Measurements from ENCODE around the gene CUL4A. TPM values are rescaled to one million over a fixed set of nuclear protein-coding genes. Genes with fewer than 3 reads are reported as not detected.
"Not testable (repeated sequence)": the region's sequence is repeated elsewhere in the genome, so short reads cannot be mapped to it uniquely, and the experiment has no call there.

Gene CUL4A
- polyA plus RNA-seq, 1 donor from 2014 or later, result 69.9 TPM

DNA sequence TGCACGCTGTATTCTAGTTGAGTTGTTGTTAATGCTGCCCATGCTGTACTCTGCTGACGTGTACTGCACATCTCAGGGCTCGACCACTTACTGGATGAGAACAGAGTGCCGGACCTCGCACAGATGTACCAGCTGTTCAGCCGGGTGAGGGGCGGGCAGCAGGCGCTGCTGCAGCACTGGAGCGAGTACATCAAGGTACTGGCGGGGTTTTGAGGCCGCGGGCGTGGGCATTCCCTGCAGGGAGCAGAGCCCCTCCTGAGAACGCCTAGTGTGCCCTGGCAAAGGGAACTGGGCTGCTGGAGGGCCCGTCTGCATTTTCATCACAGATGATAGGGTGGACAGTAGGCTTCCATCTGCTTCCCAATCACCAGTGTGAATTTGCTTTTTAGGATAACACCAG lies 29.9 kb downstream of the CUL4A start:
- Histone ChIP-seq H3K79me2 (replicated peaks; ENCODE audit: insufficient read depth, low read length) (no peaks in the 10 kb centered on the region), H2AFZ (ENCODE audit: low read depth, low read length) (no peak overlapping the region), H4K20me1 (ENCODE audit: insufficient read depth) (no peaks in the 10 kb centered on the region), H3K4me2 (ENCODE audit: low read length) (no peak overlapping the region), H3K36me3 (ENCODE audit: insufficient read depth, low read length) (peaks cover 9% of the 10 kb centered on the region), H3K9me2 (ENCODE audit: insufficient read depth, low read length) (no peaks in the 10 kb centered on the region), H3K9me3 (ENCODE audit: low read length) (no peaks in the 10 kb centered on the region), H3K27ac (ENCODE audit: low read length) (no peak overlapping the region), H3F3A (ENCODE audit: insufficient read depth, low read length, poor library complexity, severe bottlenecking) (no peaks in the 10 kb centered on the region), H3K27me3 (ENCODE audit: insufficient read depth, low read depth, low read length) (no peaks in the 10 kb centered on the region), H3K4me3 (ENCODE audit: low read length) (no peak overlapping the region), H3K9ac (ENCODE audit: low read length) (no peak overlapping the region)
- TF ChIP-seq RAD21 (conservative IDR thresholded peaks at IDR 0.05) (no peak), TAF1 (IDR thresholded peaks at IDR 0.05; ENCODE audit: low read depth) (no peak), SMC3 (conservative IDR thresholded peaks at IDR 0.05; ENCODE audit: poor library complexity) (no peak), EP300 (conservative IDR thresholded peaks at IDR 0.05; ENCODE audit: poor library complexity, severe bottlenecking) (no peak), POLR2AphosphoS5 (IDR thresholded peaks at IDR 0.05) (no peak), MXI1 (conservative IDR thresholded peaks at IDR 0.05; ENCODE audit: poor library complexity, severe bottlenecking) (no peak), EZH2 (IDR thresholded peaks at IDR 0.05; ENCODE audit: borderline replicate concordance, insufficient read depth, low read length, poor library complexity, severe bottlenecking) (no peak), CTCF (IDR thresholded peaks at IDR 0.05; ENCODE audit: poor library complexity, severe bottlenecking) (no peak)
- TF ChIP-seq, protein P1, sequence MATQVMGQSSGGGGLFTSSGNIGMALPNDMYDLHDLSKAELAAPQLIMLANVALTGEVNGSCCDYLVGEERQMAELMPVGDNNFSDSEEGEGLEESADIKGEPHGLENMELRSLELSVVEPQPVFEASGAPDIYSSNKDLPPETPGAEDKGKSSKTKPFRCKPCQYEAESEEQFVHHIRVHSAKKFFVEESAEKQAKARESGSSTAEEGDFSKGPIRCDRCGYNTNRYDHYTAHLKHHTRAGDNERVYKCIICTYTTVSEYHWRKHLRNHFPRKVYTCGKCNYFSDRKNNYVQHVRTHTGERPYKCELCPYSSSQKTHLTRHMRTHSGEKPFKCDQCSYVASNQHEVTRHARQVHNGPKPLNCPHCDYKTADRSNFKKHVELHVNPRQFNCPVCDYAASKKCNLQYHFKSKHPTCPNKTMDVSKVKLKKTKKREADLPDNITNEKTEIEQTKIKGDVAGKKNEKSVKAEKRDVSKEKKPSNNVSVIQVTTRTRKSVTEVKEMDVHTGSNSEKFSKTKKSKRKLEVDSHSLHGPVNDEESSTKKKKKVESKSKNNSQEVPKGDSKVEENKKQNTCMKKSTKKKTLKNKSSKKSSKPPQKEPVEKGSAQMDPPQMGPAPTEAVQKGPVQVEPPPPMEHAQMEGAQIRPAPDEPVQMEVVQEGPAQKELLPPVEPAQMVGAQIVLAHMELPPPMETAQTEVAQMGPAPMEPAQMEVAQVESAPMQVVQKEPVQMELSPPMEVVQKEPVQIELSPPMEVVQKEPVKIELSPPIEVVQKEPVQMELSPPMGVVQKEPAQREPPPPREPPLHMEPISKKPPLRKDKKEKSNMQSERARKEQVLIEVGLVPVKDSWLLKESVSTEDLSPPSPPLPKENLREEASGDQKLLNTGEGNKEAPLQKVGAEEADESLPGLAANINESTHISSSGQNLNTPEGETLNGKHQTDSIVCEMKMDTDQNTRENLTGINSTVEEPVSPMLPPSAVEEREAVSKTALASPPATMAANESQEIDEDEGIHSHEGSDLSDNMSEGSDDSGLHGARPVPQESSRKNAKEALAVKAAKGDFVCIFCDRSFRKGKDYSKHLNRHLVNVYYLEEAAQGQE (IDR thresholded peaks at IDR 0.05; ENCODE audit: borderline replicate concordance), result no peak

DNA sequence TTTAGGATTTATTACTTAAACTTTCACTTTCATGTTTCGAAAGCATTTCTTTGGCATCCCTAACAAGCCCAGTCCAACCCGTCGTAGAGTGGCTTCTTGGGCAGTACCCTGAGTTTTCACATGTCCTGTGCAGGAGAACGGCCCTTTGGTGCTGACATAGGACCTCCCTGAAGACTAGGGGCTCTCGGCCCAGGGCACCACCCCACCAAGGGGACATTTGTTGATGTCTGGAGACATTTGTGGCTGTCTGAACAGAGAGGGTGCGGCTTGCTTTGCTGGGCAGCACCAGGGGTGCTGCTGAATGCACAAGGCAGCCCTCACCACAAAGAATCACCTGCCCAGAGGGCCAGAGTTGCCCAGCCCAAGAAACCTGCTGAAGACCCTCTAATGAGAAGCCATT lies 30.6 kb downstream of the CUL4A start:
- Histone ChIP-seq H3K4me2 (ENCODE audit: low read length) (no peak overlapping the region), H3K4me3 (ENCODE audit: low read length) (no peak overlapping the region), H3K9me3 (ENCODE audit: low read length) (no peaks in the 10 kb centered on the region), H3F3A (ENCODE audit: insufficient read depth, low read length, poor library complexity, severe bottlenecking) (no peaks in the 10 kb centered on the region), H2AFZ (ENCODE audit: low read depth, low read length) (no peak overlapping the region), H4K20me1 (ENCODE audit: insufficient read depth) (no peaks in the 10 kb centered on the region), H3K9me2 (ENCODE audit: insufficient read depth, low read length) (no peaks in the 10 kb centered on the region), H3K79me2 (replicated peaks; ENCODE audit: insufficient read depth, low read length) (no peaks in the 10 kb centered on the region), H3K27me3 (ENCODE audit: insufficient read depth, low read depth, low read length) (no peaks in the 10 kb centered on the region), H3K9ac (ENCODE audit: low read length) (no peak overlapping the region), H3K36me3 (ENCODE audit: insufficient read depth, low read length) (peaks cover 9% of the 10 kb centered on the region), H3K27ac (ENCODE audit: low read length) (no peak overlapping the region)
- TF ChIP-seq, protein P1 (IDR thresholded peaks at IDR 0.05; ENCODE audit: borderline replicate concordance), result no peak
- TF ChIP-seq CTCF (IDR thresholded peaks at IDR 0.05; ENCODE audit: poor library complexity, severe bottlenecking) (no peak), SMC3 (conservative IDR thresholded peaks at IDR 0.05; ENCODE audit: poor library complexity) (no peak)

GRCh38 chr13:113241623-113242022 lies 32.2 kb downstream of the CUL4A start:
- not testable (repeated sequence) for H3F3A ChIP-seq (ENCODE audit: insufficient read depth, low read length, poor library complexity, severe bottlenecking); H3K4me2 ChIP-seq (ENCODE audit: low read length); H3K27ac ChIP-seq (ENCODE audit: low read length); H3K79me2 ChIP-seq (replicated peaks; ENCODE audit: insufficient read depth, low read length); H3K9ac ChIP-seq (ENCODE audit: low read length); H3K9me2 ChIP-seq (ENCODE audit: insufficient read depth, low read length); H3K9me3 ChIP-seq (ENCODE audit: low read length); H3K4me3 ChIP-seq (ENCODE audit: low read length); H3K36me3 ChIP-seq (ENCODE audit: insufficient read depth, low read length); H4K20me1 ChIP-seq (ENCODE audit: insufficient read depth); H2AFZ ChIP-seq (ENCODE audit: low read depth, low read length); H3K27me3 ChIP-seq (ENCODE audit: insufficient read depth, low read depth, low read length)
